Fibroblast of lung (primary cell): ENCODE results near the gene PGM3. TPM values are rescaled to one million over a fixed set of nuclear protein-coding genes. Genes with fewer than 3 reads are reported as not detected.

Experiments used
- DNase-seq, 2 donors: peaks; one replicate each; pipeline versions ENCODE4 v3.0.0 to v3.0.0-alpha.2; 2010; ENCODE audit warnings: low read depth in 2 of 2
- H2AFZ ChIP-seq: 2 replicates; pipeline ENCODE4 v1.5.1; 2012; ENCODE audit warnings: low read length, control low read depth, inconsistent platforms
- H3K27ac ChIP-seq: 2 replicates; pipeline ENCODE4 v1.5.1; 2011; ENCODE audit warnings: low read length, control low read depth; ENCODE audit not compliant: insufficient read depth
- H3K27me3 ChIP-seq: 2 replicates; pipeline ENCODE4 v1.5.1; 2011; ENCODE audit warnings: mild to moderate bottlenecking, low read length; ENCODE audit not compliant: control insufficient read depth, insufficient read depth
- H3K36me3 ChIP-seq: 2 replicates; pipeline ENCODE4 v1.5.1; 2011; ENCODE audit warnings: low read length; ENCODE audit not compliant: control insufficient read depth, insufficient read depth
- H3K4me1 ChIP-seq: 2 replicates; pipeline ENCODE4 v1.5.1; 2011; ENCODE audit warnings: low read length; ENCODE audit not compliant: control insufficient read depth, insufficient read depth; ENCODE audit errors: extremely low read depth
- H3K4me2 ChIP-seq: 2 replicates; pipeline ENCODE4 v1.5.1; 2011; ENCODE audit warnings: low read length, control low read depth; ENCODE audit not compliant: insufficient read depth; ENCODE audit errors: extremely low read depth
- H3K4me3 ChIP-seq, 4 experiments: fragments of 200-600 bp in 1 of 4; sonication (generic) in 1 of 4; replicated peaks in 1 of 4; 2 replicates each; pipeline ENCODE4 v1.5.1; 2011 to 2016; ENCODE audit warnings: low read length in 4 of 4, low read depth in 3 of 4, mild to moderate bottlenecking in 3 of 4, control low read depth in 2 of 4, inconsistent platforms in 1 of 4, mixed read lengths in 1 of 4; ENCODE audit not compliant: insufficient read depth in 1 of 4; ENCODE audit errors: control extremely low read depth in 1 of 4
- H3K79me2 ChIP-seq: 2 replicates; pipeline ENCODE4 v1.5.1; 2012; ENCODE audit warnings: mild to moderate bottlenecking, low read length, inconsistent platforms; ENCODE audit not compliant: control insufficient read depth, insufficient read depth
- H3K9ac ChIP-seq: 2 replicates; pipeline ENCODE4 v1.5.1; 2011; ENCODE audit warnings: mild to moderate bottlenecking, low read length, control low read depth; ENCODE audit not compliant: insufficient read depth
- H3K9me3 ChIP-seq: 2 replicates; pipeline ENCODE4 v1.5.1; 2012; ENCODE audit warnings: low read depth, low read length; ENCODE audit not compliant: control insufficient read depth, insufficient read depth
- H4K20me1 ChIP-seq: 2 replicates; pipeline ENCODE4 v1.5.1; 2011; ENCODE audit warnings: low read length; ENCODE audit not compliant: control insufficient read depth, insufficient read depth; ENCODE audit errors: extremely low read depth
- EZH2 ChIP-seq: IDR thresholded peaks from 2 replicates; pipeline ENCODE4 v1.5.1; 2012; ENCODE audit warnings: low read length, control low read depth, mild to moderate bottlenecking; ENCODE audit errors: missing control alignments
- polyA minus RNA-seq: library from RNA; depleted of rRNA, polyadenylated mRNA; stranded (reverse); fragments of >200 nt; gene quantifications from 2 replicates; pipeline ENCODE4 v1.2.3, GENCODE V29; 2011; ENCODE audit warnings: low replicate concordance
- polyA plus RNA-seq, 2 donors: library from polyadenylated mRNA; depleted of rRNA in 1 of 2; stranded (reverse) in 1 of 2; unstranded in 1 of 2; fragments of >200 nt; gene quantifications; 2 replicates each; pipeline ENCODE4 v1.2.1, GENCODE V29; 2011 to 2012; ENCODE audit warnings: missing spikeins in 1 of 2
- total RNA-seq: library from RNA; depleted of rRNA; stranded (reverse); fragments of >200 nt; gene quantifications from 2 replicates; pipeline ENCODE4 v1.2.1, GENCODE V29; 2014
- TF ChIP-seq, protein P1 (sequence below), 2 donors: IDR thresholded peaks in 1 of 2; conservative IDR thresholded peaks in 1 of 2; 1 replicate in 1 of 2; 2 replicates in 1 of 2; pipeline ENCODE4 v1.5.1; 2011 to 2012; ENCODE audit warnings: low read length in 2 of 2, control low read depth in 1 of 2, inconsistent platforms in 1 of 2, low read depth in 1 of 2, mild to moderate bottlenecking in 1 of 2

The PGM3 gene, protein sequence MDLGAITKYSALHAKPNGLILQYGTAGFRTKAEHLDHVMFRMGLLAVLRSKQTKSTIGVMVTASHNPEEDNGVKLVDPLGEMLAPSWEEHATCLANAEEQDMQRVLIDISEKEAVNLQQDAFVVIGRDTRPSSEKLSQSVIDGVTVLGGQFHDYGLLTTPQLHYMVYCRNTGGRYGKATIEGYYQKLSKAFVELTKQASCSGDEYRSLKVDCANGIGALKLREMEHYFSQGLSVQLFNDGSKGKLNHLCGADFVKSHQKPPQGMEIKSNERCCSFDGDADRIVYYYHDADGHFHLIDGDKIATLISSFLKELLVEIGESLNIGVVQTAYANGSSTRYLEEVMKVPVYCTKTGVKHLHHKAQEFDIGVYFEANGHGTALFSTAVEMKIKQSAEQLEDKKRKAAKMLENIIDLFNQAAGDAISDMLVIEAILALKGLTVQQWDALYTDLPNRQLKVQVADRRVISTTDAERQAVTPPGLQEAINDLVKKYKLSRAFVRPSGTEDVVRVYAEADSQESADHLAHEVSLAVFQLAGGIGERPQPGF
- total RNA-seq (69.2 and 71.9 TPM in 2 replicates), polyA plus RNA-seq (74.0 and 107 TPM in 2 replicates), polyA minus RNA-seq (33.9 and 54.3 TPM in 2 replicates)
- 66.3 and 83.0 TPM in 2 replicates for polyA plus RNA-seq (2012)

DNA sequence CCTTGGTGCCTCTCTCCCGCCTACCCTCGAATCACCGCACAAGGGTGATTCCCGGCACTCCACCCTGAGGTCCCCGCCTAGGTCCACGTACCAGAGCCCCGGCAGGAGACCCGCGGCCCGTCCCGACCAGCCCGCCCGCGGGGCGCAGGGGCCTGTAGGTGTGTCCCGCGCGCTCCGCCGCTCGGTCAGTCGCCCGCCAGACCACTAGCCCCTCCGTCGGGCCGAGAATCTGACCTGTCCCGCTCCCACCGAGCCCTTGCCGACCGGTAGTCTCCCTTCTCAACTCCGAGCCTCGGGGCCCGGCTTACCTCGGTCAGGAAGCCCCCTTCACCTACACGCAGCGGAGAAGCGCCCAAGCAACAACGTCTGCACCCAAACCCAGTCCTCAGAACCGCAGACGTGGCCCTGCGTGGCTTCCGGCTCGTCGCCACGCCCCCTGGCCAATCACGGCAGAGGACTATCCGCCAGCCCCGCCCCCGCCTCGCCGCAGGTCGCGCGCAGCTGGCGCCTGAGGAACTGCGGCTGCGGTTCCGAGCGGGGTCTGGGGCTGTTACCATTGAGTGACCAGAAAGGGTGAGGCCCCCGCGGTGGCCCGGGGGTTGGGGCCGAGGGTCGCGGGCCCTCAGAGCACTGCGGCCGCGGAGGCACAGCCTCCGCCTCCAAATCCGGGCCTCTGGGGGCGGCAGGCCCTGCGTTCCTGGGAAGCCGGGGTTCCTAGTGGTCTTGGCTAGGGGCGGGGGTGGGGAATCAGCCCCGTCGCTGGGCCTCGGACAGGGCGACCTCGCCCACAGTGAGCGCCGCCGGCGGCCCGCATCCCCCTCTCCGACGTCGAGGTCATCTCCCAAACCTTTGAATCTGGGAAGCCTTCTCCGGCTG, at the start of gene PGM3, which contains the start of gene RWDD2A:
Gene PGM3 (minus strand): TSS at position 395 of the 876 bp plus-strand sequence. CDS start 2,253 bp downstream, outside the sequence.
Gene RWDD2A (plus strand): TSS at position 487 of the 876 bp plus-strand sequence. CDS start 1,095 bp downstream, outside the sequence.
- Histone ChIP-seq H3K9ac (peak within 1 kb of the TSS; percentile 92), H3K27me3 (no peaks in the 10 kb centered on the region), H3K4me3 (peak within 1 kb of the TSS; percentile 80 to 97 (median 92)), H3K9me3 (no peaks in the 10 kb centered on the region), H3K36me3 (peaks cover 2% of the 10 kb centered on the region), H3K4me2 (peak within 1 kb of the TSS; percentile 86), H3K4me1 (no peaks in the 10 kb centered on the region), H2AFZ (peak within 1 kb of the TSS; percentile 86), H4K20me1 (no peaks in the 10 kb centered on the region), H3K79me2 (peaks cover 43% of the 10 kb centered on the region), H3K27ac (peak within 1 kb of the TSS; percentile 85)
- DNase-seq: peak; percentile 80 to 87
- no peak for TF ChIP-seq EZH2
- TF ChIP-seq, protein P1, sequence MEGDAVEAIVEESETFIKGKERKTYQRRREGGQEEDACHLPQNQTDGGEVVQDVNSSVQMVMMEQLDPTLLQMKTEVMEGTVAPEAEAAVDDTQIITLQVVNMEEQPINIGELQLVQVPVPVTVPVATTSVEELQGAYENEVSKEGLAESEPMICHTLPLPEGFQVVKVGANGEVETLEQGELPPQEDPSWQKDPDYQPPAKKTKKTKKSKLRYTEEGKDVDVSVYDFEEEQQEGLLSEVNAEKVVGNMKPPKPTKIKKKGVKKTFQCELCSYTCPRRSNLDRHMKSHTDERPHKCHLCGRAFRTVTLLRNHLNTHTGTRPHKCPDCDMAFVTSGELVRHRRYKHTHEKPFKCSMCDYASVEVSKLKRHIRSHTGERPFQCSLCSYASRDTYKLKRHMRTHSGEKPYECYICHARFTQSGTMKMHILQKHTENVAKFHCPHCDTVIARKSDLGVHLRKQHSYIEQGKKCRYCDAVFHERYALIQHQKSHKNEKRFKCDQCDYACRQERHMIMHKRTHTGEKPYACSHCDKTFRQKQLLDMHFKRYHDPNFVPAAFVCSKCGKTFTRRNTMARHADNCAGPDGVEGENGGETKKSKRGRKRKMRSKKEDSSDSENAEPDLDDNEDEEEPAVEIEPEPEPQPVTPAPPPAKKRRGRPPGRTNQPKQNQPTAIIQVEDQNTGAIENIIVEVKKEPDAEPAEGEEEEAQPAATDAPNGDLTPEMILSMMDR (conservative IDR thresholded peaks at IDR 0.05 in 1 of 2, IDR thresholded peaks at IDR 0.05 in 1 of 2; ENCODE audit: low read depth in 1 of 2, low read length in 2 of 2): no peak

DNA sequence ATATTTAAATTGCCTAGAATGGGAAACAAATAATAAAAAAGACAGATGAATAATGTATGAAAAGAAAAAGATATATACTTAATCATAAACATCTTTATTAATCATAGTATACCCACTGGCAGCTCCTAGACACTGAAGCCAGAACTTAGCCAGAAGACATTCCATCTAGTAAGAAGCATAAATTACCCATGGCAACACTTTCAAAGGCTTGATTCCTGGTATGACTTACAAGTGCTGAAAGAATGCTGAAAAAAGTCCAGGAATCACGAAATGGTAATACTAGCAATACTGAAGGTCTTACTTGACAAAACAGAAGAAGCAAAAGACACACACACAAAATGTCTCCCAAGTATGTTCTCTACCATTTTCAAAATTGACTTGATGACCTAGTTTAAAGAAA, 38.1 kb upstream of the PGM3 start:
- H2AFZ ChIP-seq: no peak overlapping the region
- H4K20me1 ChIP-seq: no peaks in the 10 kb centered on the region
- H3K79me2 ChIP-seq: no peaks in the 10 kb centered on the region

More for the DNA sequence above, 38.1 kb upstream of the PGM3 start:
- TF ChIP-seq, protein P1 (conservative IDR thresholded peaks at IDR 0.05 in 1 of 2, IDR thresholded peaks at IDR 0.05 in 1 of 2; ENCODE audit: low read depth in 1 of 2, low read length in 2 of 2): no peak
- no peak for TF ChIP-seq EZH2
- DNase-seq: peak; percentile 60 to 96
- H3K9me3 ChIP-seq: no peaks in the 10 kb centered on the region
- H3K36me3 ChIP-seq: no peaks in the 10 kb centered on the region
- H3K4me2 ChIP-seq: no peak overlapping the region
- H3K9ac ChIP-seq: no peak overlapping the region
- H3K4me3 ChIP-seq: no peak overlapping the region
- no peaks in the 10 kb centered on the region for H3K4me1 ChIP-seq
- no peak overlapping the region for H3K27ac ChIP-seq
- no peaks in the 10 kb centered on the region for H3K27me3 ChIP-seq
